HG02884 (cell line): ENCODE data around the gene HOTAIR.

ENCODE experiments used
- ATAC-seq: cut with Tn5 transposase; IDR thresholded peaks from one replicate; pipeline ENCODE4 v1.9.1; 2021; ENCODE audit warnings: mild to moderate bottlenecking, moderate library complexity; ENCODE audit not compliant: unreplicated experiment

The HOTAIR gene

GRCh38 chr12:53930591-53931255 lies 44.0 kb downstream of the HOTAIR start:
- no peak for ATAC-seq

GRCh38 chr12:53929527-53929926 lies 45.2 kb downstream of the HOTAIR start:
- ATAC-seq: no peak

GRCh38 chr12:53928054-53928835 lies 46.5 kb downstream of the HOTAIR start:
- ATAC-seq: no peak

DNA sequence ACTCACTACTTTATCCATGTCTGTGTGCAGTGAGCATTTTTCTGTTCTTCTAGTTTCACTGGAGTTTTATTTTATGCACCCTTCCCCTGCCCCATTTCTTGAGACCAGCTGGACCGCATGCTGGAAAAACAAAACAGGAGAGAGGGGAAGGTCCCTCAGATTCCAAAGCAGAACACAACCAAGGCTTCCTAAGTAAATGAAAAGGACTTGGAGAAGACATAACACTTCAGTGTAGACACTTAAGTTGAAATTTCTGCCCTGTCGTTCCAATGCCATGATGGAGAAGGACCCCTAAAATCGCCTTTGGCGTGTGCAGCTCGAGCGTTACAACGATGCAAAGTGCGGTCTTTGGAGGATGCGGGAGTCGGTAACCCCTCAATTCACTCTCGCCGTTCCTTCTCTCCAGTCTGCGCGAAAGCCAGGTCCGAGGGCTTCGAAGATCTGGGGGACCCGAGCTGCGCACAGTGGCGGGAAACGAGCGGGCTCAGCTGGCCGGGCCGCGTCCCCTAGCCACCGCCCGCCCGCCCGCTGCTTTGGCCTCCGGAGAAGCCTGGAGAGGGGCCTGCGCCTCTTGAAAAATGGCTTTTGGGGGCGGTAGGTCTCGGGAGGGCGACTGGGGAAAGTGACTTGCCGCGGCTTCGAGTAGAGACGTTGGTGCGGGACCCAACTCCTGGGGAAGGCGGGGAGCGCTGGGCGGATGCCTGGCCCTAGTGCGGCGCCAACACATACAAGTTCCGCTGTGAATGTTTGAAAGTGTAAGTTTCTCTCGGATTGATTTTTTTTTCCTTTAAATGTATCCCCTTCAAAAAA lies 47.3 kb downstream of the HOTAIR start:
- no peak for ATAC-seq

- no peak for ATAC-seq
These were observed 50.0 kb downstream of the HOTAIR start for GRCh38 chr12:53924521-53925405.

GRCh38 chr12:53916788-53917655 lies 57.7 kb downstream of the HOTAIR start:
- no peak for ATAC-seq
